K562 (cell line): ENCODE measurements around the gene ZNF22. TPM values are rescaled to one million over a fixed set of nuclear protein-coding genes. Genes with fewer than 3 reads are reported as not detected.

ENCODE experiments used
- CREM ChIP-seq: IDR thresholded peaks from 2 replicates; pipeline ENCODE4 v1.6.1; 2014; ENCODE audit warnings: antibody characterized with exemption, low read depth
- FOXA3 ChIP-seq, 2 experiments: fragments of 450-650 bp in 1 of 2; sonication (generic) in 1 of 2; formaldehyde crosslinking; IDR thresholded peaks in 1 of 2; conservative IDR thresholded peaks in 1 of 2; 2 replicates each; pipeline versions ENCODE4 v1.4.0 to v1.8.0; 2020 to 2022; ENCODE audit warnings: mild to moderate bottlenecking in 2 of 2, missing genetic modification reagents in 1 of 2
- NCOA2 ChIP-seq, 2 experiments: fragments of 450-650 bp; IDR thresholded peaks; 2 replicates each; pipeline ENCODE4 v1.6.1; 2018; ENCODE audit warnings: mild to moderate bottlenecking in 2 of 2, moderate library complexity in 1 of 2; ENCODE audit not compliant: partially characterized antibody in 2 of 2
- NELFE ChIP-seq: IDR thresholded peaks from 2 replicates; pipeline ENCODE4 v1.6.1; 2011; ENCODE audit warnings: mild to moderate bottlenecking; ENCODE audit not compliant: insufficient read depth, insufficient read length
- ZNF133 ChIP-seq: fragments of 250-450 bp; sonication (Bioruptor Pico); IDR thresholded peaks from 2 replicates; pipeline ENCODE4 v1.4.0; 2020; ENCODE audit warnings: mild to moderate bottlenecking
- polyA plus RNA-seq, 8 experiments: library from polyadenylated mRNA; depleted of rRNA in 4 of 8; stranded (reverse) in 5 of 8; unstranded in 3 of 8; fragments of >200 nt; fragmentation: Nextera tagmentation in 2 of 8; fragmentation: Illumina TruSeq in 1 of 8; extraction: Ambion mirVana in 2 of 8; extraction: Trizol in 1 of 8; gene quantifications; 2 replicates each; pipeline versions ENCODE4 v1.2.1 to v1.2.3, GENCODE V29; 2011 to 2014; ENCODE audit warnings: inconsistent platforms in 1 of 8, missing spikeins in 1 of 8
- total RNA-seq, 7 experiments: library from RNA; depleted of rRNA in 6 of 7; stranded (reverse); fragments of >200 nt in 6 of 7; fragmentation: Illumina TruSeq in 2 of 7; extraction: Trizol in 2 of 7; gene quantifications; 2 replicates each; pipeline versions ENCODE4 v1.2.1 to v1.2.3, GENCODE V29; 2011 to 2021; ENCODE audit warnings: low replicate concordance in 1 of 7
- TF ChIP-seq, protein P1 (sequence below): fragments of 200-800 bp; sonication (Bioruptor generic); IDR thresholded peaks from 2 replicates; pipeline ENCODE4 v1.6.1; 2017; ENCODE audit warnings: missing genetic modification characterization, missing compliant biosample characterization
- TF ChIP-seq, protein P2 (sequence below): fragments of 250-450 bp; sonication (Bioruptor Pico); IDR thresholded peaks from 2 replicates; pipeline ENCODE4 v1.5.0; 2021; ENCODE audit warnings: mild to moderate bottlenecking, moderate library complexity
- TF ChIP-seq, protein P3 (sequence below), 2 experiments: fragments of 450-650 bp; conservative IDR thresholded peaks; 2 replicates each; pipeline ENCODE4 v1.6.1; 2017; ENCODE audit warnings: mild to moderate bottlenecking in 2 of 2, moderate library complexity in 2 of 2
- TF ChIP-seq, protein P4 (sequence below): sonication (generic); formaldehyde crosslinking; IDR thresholded peaks from 2 replicates; pipeline ENCODE4 v1.8.1; 2022; ENCODE audit warnings: missing genetic modification reagents

Gene ZNF22
- total and polyA plus RNA-seq, 9 of the 15 experiments (the other 6 are each of a cell fraction or from before 2014, with no cell fraction given) = 36.2 to 98.7 (median 51.2) TPM

DNA sequence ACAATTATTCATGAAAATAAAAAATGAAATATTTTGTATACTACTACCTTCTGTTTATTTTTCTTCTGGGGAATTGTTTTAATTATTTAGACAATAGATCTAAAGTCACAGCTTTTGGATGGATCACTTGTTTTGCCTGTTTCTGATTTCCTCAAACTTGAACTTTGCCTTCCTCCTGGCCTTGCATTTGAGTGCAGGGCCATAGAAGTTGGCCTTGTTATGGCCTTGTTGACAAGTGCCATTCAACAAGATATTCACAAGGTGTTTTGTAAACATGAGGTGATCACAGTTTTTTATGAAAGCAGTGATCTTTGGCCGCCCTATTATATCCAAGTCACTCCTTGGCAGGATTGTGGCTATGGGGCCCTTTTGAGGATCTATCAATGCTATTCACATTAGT is 4.6 kb downstream of the ZNF22 start (continued):
- TF ChIP-seq, protein P1, sequence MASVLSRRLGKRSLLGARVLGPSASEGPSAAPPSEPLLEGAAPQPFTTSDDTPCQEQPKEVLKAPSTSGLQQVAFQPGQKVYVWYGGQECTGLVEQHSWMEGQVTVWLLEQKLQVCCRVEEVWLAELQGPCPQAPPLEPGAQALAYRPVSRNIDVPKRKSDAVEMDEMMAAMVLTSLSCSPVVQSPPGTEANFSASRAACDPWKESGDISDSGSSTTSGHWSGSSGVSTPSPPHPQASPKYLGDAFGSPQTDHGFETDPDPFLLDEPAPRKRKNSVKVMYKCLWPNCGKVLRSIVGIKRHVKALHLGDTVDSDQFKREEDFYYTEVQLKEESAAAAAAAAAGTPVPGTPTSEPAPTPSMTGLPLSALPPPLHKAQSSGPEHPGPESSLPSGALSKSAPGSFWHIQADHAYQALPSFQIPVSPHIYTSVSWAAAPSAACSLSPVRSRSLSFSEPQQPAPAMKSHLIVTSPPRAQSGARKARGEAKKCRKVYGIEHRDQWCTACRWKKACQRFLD (CRISPR knock-in tag) = no peak
- no peak for TF ChIP-seq NCOA2 (IDR thresholded peaks at IDR 0.05; ENCODE audit: partially characterized antibody in 2 of 2)
- TF ChIP-seq, protein P2, sequence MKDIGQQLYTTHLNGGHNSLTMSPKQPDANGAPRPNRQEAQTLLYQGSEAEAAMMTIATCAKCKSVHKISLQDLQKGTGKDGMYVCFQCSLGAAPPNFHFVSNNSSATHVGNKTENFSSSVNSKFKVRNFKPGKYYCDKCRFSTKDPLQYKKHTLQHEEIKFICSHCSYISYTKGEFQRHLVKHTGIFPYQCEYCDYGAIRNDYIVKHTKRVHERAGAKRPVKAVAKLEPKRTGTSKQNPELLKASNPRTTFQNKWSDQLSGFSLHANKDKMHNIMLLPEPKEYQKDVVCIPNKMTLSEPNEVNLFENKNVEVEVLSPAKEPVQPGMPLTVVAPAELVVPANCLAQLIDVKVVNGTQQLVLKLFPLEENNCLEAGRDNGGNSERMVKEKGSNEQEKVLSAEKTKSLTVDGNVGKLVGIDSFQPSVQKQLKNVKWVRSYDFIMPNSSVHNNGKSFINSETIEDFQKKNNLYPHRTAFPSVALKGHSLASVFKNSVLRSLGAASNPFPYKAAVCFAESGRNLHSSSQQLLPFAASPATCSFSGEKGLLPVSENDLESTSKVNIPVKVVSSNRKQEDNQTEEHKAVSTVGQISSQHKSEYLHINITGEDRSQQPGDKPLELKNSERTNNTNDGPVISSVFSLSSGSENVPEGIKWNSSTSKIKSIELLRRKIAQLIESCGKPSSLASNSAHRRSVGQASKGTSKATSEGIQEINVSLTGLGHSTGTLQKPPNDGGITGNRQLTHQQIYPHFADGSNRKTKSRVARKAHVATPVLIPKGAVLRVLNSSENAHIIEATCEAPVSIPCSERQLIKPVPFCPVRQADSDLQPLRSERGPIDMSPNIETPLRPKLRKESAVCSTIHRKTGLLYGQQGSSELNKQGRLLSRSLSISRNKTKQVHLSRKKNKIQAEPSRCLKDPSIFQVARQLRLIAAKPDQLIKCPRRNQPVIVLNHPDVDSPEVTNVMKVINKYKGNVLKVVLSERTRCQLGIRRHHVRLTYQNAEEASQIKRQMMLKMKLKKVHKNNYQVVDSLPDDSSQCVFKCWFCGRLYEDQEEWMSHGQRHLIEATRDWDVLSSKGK (CRISPR knock-in tag) = no peak
- TF ChIP-seq NELFE = no peak
- TF ChIP-seq CREM = no peak
- TF ChIP-seq, protein P3, sequence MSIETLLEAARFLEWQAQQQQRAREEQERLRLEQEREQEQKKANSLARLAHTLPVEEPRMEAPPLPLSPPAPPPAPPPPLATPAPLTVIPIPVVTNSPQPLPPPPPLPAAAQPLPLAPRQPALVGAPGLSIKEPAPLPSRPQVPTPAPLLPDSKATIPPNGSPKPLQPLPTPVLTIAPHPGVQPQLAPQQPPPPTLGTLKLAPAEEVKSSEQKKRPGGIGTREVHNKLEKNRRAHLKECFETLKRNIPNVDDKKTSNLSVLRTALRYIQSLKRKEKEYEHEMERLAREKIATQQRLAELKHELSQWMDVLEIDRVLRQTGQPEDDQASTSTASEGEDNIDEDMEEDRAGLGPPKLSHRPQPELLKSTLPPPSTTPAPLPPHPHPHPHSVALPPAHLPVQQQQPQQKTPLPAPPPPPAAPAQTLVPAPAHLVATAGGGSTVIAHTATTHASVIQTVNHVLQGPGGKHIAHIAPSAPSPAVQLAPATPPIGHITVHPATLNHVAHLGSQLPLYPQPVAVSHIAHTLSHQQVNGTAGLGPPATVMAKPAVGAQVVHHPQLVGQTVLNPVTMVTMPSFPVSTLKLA (conservative IDR thresholded peaks at IDR 0.05) = no peak
- no peak for TF ChIP-seq FOXA3 (CRISPR knock-in tag; conservative IDR thresholded peaks at IDR 0.05 in 1 of 2, IDR thresholded peaks at IDR 0.05 in 1 of 2)
- TF ChIP-seq, protein P4, sequence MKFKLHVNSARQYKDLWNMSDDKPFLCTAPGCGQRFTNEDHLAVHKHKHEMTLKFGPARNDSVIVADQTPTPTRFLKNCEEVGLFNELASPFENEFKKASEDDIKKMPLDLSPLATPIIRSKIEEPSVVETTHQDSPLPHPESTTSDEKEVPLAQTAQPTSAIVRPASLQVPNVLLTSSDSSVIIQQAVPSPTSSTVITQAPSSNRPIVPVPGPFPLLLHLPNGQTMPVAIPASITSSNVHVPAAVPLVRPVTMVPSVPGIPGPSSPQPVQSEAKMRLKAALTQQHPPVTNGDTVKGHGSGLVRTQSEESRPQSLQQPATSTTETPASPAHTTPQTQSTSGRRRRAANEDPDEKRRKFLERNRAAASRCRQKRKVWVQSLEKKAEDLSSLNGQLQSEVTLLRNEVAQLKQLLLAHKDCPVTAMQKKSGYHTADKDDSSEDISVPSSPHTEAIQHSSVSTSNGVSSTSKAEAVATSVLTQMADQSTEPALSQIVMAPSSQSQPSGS (CRISPR knock-in tag) = no peak
- no peak for TF ChIP-seq ZNF133
- TF ChIP-seq, all 486 proteins: peak for 0
